DOHH2 (cell line): Measurements from ENCODE around the gene RPL32.

ENCODE experiments used
- H3F3A ChIP-seq: fragments of 200-600 bp; sonication (generic), shearing (Covaris generic); 2 replicates; pipeline ENCODE4 v1.6.0; 2016; ENCODE audit warnings: antibody characterized with exemption, mild to moderate bottlenecking; ENCODE audit not compliant: control insufficient read depth, insufficient read depth
- H3K27ac ChIP-seq: fragments of 200-600 bp; sonication (generic); 2 replicates; pipeline ENCODE4 v1.5.1; 2014; ENCODE audit warnings: low read depth, mild to moderate bottlenecking, low read length, moderate library complexity
- H3K27me3 ChIP-seq: fragments of 200-600 bp; sonication (generic); 2 replicates; pipeline ENCODE4 v1.6.1; 2014; ENCODE audit warnings: mild to moderate bottlenecking, low read length, mixed read lengths; ENCODE audit not compliant: control insufficient read depth
- H3K36me3 ChIP-seq: fragments of 200-600 bp; sonication (generic); 2 replicates; pipeline ENCODE4 v1.6.1; 2014; ENCODE audit warnings: mild to moderate bottlenecking, low read length, moderate library complexity, mixed read lengths; ENCODE audit not compliant: control insufficient read depth
- H3K4me1 ChIP-seq: fragments of 200-600 bp; sonication (generic); 2 replicates; pipeline ENCODE4 v1.6.1; 2014; ENCODE audit warnings: mild to moderate bottlenecking, low read length, mixed read lengths; ENCODE audit not compliant: control insufficient read depth
- H3K4me2 ChIP-seq: fragments of 200-600 bp; sonication (generic); 2 replicates; pipeline ENCODE4 v1.6.0; 2014; ENCODE audit warnings: mild to moderate bottlenecking, low read length, moderate library complexity
- H3K4me3 ChIP-seq: fragments of 200-600 bp; sonication (generic); 2 replicates; pipeline ENCODE4 v1.5.1; 2014; ENCODE audit warnings: mild to moderate bottlenecking, low read length, mixed read lengths
- H3K79me2 ChIP-seq: fragments of 200-600 bp; sonication (generic); 2 replicates; pipeline ENCODE4 v1.6.1; 2014; ENCODE audit warnings: mild to moderate bottlenecking, low read length, mixed read lengths; ENCODE audit not compliant: control insufficient read depth
- H3K9me2 ChIP-seq: fragments of 200-600 bp; sonication (generic); replicated peaks from 2 replicates; pipeline ENCODE4 v1.6.1; 2014; ENCODE audit warnings: mild to moderate bottlenecking, low read length, mixed read lengths; ENCODE audit not compliant: control insufficient read depth
- H3K9me3 ChIP-seq: fragments of 200-600 bp; sonication (generic); 2 replicates; pipeline ENCODE4 v1.6.1; 2014; ENCODE audit warnings: antibody characterized with exemption, low read length, mixed read lengths; ENCODE audit not compliant: control insufficient read depth, insufficient read depth
- H4K20me1 ChIP-seq: fragments of 200-600 bp; sonication (generic); 2 replicates; pipeline ENCODE4 v1.6.0; 2014; ENCODE audit warnings: low read depth, mild to moderate bottlenecking, antibody characterized with exemption, low read length, moderate library complexity; ENCODE audit not compliant: control insufficient read depth, insufficient read depth
- EZH2phosphoT487 ChIP-seq: fragments of 200-600 bp; sonication (generic); IDR thresholded peaks from 2 replicates; pipeline ENCODE4 v1.6.1; 2017; ENCODE audit warnings: borderline replicate concordance, mild to moderate bottlenecking, antibody characterized with exemption, low read length, moderate library complexity, mixed read lengths
- TF ChIP-seq, protein P1 (sequence below): fragments of 200-600 bp; sonication (generic); IDR thresholded peaks from one replicate; pipeline ENCODE4 v1.5.1; 2014; ENCODE audit warnings: antibody characterized with exemption, mild to moderate bottlenecking, low read depth, low read length; ENCODE audit not compliant: poor library complexity, severe bottlenecking

RPL32 gene

DNA sequence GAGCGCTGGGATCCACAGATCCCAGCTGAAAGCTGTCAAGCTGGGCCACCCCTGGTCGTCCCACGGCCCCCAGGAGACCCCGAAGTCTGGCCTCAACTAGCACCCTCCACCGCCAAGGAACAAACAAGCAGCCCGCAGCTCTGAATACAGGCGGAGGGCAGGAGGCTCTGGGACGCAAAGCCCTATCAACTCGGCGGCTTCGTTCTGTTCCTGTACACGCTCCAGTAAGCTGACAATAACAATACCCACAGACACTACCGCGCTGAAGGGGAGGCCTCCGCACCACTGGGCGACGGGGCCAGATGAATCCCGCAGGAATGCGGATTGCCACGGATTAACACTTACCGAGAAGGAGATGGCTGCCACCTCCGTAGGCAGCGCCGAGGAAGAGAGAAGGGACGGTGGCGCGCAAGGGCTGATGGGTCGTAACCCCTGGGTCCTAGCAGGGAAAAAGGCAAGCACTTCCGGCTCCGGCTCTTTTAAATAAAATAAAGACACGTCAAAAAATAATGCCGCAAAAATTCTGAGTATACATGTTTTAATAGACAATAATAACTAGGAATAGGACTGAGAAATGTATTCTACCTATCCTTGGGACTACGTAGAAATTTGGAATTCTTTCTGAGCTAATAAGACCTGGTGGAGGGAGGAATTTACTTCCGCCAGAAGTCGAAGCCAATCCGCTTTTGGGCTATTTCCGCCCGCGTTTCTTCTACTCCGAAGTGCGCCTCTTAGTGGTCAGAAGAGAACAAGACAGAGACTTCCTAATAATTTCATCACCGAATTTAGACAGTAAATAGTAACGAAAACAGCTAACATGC, at the start of gene RPL32:
RPL32 (minus strand) TSS at position 417 of the 821 bp plus-strand sequence. CDS start 1,328 bp downstream, outside the sequence.
- Histone ChIP-seq H3K9me2 (no peaks in the 10 kb centered on the region), H3K4me2 (peak within 1 kb of the TSS; percentile 68), H4K20me1 (peaks cover 42% of the 10 kb centered on the region), H3K79me2 (peaks cover 50% of the 10 kb centered on the region), H3K4me3 (peak within 1 kb of the TSS; percentile 93), H3K27ac (peak within 1 kb of the TSS; percentile 73), H3K36me3 (peaks cover 49% of the 10 kb centered on the region), H3F3A (peaks cover 38% of the 10 kb centered on the region), H3K9me3 (no peaks in the 10 kb centered on the region), H3K4me1 (peaks cover 39% of the 10 kb centered on the region), H3K27me3 (no peaks in the 10 kb centered on the region)
- TF ChIP-seq, protein P1, sequence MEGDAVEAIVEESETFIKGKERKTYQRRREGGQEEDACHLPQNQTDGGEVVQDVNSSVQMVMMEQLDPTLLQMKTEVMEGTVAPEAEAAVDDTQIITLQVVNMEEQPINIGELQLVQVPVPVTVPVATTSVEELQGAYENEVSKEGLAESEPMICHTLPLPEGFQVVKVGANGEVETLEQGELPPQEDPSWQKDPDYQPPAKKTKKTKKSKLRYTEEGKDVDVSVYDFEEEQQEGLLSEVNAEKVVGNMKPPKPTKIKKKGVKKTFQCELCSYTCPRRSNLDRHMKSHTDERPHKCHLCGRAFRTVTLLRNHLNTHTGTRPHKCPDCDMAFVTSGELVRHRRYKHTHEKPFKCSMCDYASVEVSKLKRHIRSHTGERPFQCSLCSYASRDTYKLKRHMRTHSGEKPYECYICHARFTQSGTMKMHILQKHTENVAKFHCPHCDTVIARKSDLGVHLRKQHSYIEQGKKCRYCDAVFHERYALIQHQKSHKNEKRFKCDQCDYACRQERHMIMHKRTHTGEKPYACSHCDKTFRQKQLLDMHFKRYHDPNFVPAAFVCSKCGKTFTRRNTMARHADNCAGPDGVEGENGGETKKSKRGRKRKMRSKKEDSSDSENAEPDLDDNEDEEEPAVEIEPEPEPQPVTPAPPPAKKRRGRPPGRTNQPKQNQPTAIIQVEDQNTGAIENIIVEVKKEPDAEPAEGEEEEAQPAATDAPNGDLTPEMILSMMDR, result peak; percentile 81
- TF ChIP-seq EZH2phosphoT487, result no peak

DNA sequence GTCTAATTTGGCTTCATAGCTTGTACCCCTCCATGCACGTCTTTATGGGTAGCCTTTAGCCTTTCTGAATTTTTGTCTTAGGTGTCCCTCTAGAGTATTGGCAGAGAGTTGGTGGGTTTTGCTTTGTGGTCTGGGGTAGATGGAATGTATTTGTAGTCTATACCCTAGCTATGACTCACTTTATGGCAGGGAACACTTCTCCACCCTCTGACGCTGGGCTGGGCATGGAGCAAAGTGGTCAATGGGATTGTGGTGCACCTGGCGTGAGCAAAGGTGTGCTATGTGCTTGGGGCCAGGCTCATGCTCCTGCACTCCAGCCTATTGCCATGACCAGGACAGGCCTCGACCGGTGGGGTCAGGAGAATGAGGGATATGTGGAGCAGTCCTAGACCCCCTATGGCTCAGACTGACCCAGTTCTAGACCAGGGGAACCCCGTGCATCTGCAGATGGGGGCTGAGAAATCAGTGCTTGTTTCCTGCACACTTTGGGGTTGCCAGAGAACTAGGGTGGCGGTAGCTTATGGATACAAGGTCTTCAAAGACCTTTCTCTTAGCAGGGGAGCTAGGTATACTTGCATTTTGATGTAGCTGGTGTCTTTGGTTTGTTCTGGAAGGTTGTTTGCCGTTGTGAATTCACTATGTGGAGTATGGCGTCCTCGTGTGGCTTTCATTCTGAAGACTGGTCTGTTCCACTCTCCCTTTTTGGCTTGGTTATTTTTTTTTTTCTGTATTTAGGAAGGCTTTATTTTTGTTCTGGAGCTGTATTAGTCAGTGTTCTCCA, 49.4 kb upstream of the RPL32 start:
- Histone ChIP-seq H3K27ac (no peak overlapping the region), H3K79me2 (no peaks in the 10 kb centered on the region), H3K36me3 (no peaks in the 10 kb centered on the region), H3K4me1 (peaks cover 14% of the 10 kb centered on the region), H3K4me2 (no peak overlapping the region), H3K9me3 (no peaks in the 10 kb centered on the region), H3K27me3 (peaks cover 36% of the 10 kb centered on the region), H3F3A (no peaks in the 10 kb centered on the region), H3K9me2 (no peaks in the 10 kb centered on the region), H4K20me1 (no peaks in the 10 kb centered on the region), H3K4me3 (no peak overlapping the region)
- no peak for TF ChIP-seq EZH2phosphoT487
- TF ChIP-seq, protein P1, result no peak

DNA sequence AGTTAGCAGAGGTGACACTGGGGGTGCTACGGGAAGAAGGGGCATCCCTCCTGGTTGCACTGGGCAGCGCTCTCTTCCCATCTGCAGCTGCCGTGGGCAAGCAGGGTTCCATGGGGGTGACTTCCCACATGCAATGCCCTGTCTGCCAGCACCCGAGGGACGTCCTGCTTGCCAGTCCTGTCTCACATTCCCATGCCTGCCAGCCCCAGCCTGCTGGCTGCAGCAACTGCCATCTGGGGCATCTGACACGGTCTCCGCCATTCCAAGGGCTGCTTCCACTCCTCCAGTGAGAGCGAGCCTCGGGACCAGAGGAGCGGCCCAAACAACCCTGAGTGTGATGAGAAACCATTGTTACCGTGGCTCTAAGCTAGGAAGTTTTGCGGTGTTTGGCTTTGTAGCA, 45.4 kb upstream of the RPL32 start:
- Histone ChIP-seq H3K4me2 (no peak overlapping the region), H3K4me3 (no peak overlapping the region), H3K9me2 (no peaks in the 10 kb centered on the region), H3K27ac (no peak overlapping the region), H4K20me1 (no peaks in the 10 kb centered on the region), H3F3A (no peaks in the 10 kb centered on the region), H3K4me1 (peaks cover 33% of the 10 kb centered on the region), H3K36me3 (no peaks in the 10 kb centered on the region), H3K79me2 (no peaks in the 10 kb centered on the region), H3K9me3 (peaks cover 4% of the 10 kb centered on the region; the same call in 1 of the 2 replicates), H3K27me3 (peaks cover 37% of the 10 kb centered on the region)
- TF ChIP-seq, protein P1, result no peak
- TF ChIP-seq EZH2phosphoT487, result no peak
